ENCODE measurements around the gene ZNF76.

- TF ChIP-seq, protein P1, sequence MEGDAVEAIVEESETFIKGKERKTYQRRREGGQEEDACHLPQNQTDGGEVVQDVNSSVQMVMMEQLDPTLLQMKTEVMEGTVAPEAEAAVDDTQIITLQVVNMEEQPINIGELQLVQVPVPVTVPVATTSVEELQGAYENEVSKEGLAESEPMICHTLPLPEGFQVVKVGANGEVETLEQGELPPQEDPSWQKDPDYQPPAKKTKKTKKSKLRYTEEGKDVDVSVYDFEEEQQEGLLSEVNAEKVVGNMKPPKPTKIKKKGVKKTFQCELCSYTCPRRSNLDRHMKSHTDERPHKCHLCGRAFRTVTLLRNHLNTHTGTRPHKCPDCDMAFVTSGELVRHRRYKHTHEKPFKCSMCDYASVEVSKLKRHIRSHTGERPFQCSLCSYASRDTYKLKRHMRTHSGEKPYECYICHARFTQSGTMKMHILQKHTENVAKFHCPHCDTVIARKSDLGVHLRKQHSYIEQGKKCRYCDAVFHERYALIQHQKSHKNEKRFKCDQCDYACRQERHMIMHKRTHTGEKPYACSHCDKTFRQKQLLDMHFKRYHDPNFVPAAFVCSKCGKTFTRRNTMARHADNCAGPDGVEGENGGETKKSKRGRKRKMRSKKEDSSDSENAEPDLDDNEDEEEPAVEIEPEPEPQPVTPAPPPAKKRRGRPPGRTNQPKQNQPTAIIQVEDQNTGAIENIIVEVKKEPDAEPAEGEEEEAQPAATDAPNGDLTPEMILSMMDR (IDR thresholded peaks at IDR 0.05; ENCODE audit: low read depth, low read length), result no peak
- no peak for TF ChIP-seq POLR2A (IDR thresholded peaks at IDR 0.05; ENCODE audit: extremely low read depth, insufficient read length)
These were observed 34.1 kb downstream of the ZNF76 start for GRCh38 chr6:35293681-35294080.

Data from NB4 (cell line).